ENCODE measurements around the gene DIP2A. TPM values are rescaled to one million over a fixed set of nuclear protein-coding genes. Genes with fewer than 3 reads are reported as not detected.

Gene DIP2A
- total and polyA plus RNA-seq, 2 of the 8 experiments (the other 6 are each of a cell fraction or from before 2014, with no cell fraction given) = 16.0 to 27.1 TPM

DNA sequence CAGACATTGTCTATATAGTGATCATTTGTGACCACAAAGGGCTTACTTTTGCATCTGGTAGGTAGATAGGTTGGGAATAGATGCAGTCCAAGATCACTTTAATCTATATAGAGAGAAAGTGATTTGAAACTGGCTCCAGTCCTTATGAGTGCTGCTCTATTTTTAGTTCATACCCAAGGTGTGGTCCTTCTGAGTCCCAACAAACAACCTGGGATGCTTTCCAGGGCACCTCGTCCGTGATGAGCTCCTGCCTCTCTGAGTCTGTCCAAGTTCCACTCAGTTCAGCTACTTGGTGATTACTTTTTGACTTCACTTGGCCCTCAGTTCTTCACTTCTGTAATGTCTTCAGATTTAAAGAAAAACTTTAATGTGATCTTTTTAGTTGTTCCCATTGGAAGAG lies 20.2 kb downstream of the DIP2A start (continued):
- TF ChIP-seq, protein P1, sequence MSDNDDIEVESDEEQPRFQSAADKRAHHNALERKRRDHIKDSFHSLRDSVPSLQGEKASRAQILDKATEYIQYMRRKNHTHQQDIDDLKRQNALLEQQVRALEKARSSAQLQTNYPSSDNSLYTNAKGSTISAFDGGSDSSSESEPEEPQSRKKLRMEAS (IDR thresholded peaks at IDR 0.05) = no peak
- no peak for TF ChIP-seq YY1 (IDR thresholded peaks at IDR 0.05; ENCODE audit: low read depth, low read length)
